HepG2 (cell line): ENCODE measurements around the gene BID. TPM values are rescaled to one million over a fixed set of nuclear protein-coding genes. Genes with fewer than 3 reads are reported as not detected.
A peak's percentile ranks its signal among the peaks of the same experiment; 100 is the strongest.

ENCODE experiments used
- ARHGAP35 ChIP-seq: sonication (generic); formaldehyde crosslinking; IDR thresholded peaks from 2 replicates; pipeline ENCODE4 v1.9.0; 2022; ENCODE audit warnings: mild to moderate bottlenecking, inconsistent platforms, moderate library complexity, missing genetic modification reagents, borderline replicate concordance
- BCL3 ChIP-seq: sonication (generic); formaldehyde crosslinking; IDR thresholded peaks from 2 replicates; pipeline ENCODE4 v1.5.1; 2020; ENCODE audit warnings: mild to moderate bottlenecking, missing genetic modification reagents, moderate library complexity
- HIVEP1 ChIP-seq: sonication (generic); formaldehyde crosslinking; IDR thresholded peaks from 2 replicates; pipeline ENCODE4 v1.4.0; 2020; ENCODE audit warnings: mild to moderate bottlenecking, missing genetic modification reagents
- IKZF5 ChIP-seq: IDR thresholded peaks from 2 replicates; pipeline ENCODE4 v1.6.1; 2018; ENCODE audit warnings: missing genetic modification reagents, mild to moderate bottlenecking, missing compliant biosample characterization
- MAZ ChIP-seq, 2 experiments: sonication (generic) in 1 of 2; formaldehyde crosslinking in 1 of 2; IDR thresholded peaks; 2 replicates each; pipeline versions ENCODE4 v1.5.0 to v1.6.1; 2012 to 2020; ENCODE audit warnings: low read depth in 2 of 2, mild to moderate bottlenecking in 2 of 2, borderline replicate concordance in 1 of 2, improper control_type of control experiment in 1 of 2, low read length in 1 of 2, missing genetic modification reagents in 1 of 2, moderate library complexity in 1 of 2
- RARG ChIP-seq: sonication (generic); formaldehyde crosslinking; IDR thresholded peaks from 2 replicates; pipeline ENCODE4 v1.4.0; 2020; ENCODE audit warnings: low read depth, mild to moderate bottlenecking, missing genetic modification reagents
- SALL2 ChIP-seq: sonication (generic); formaldehyde crosslinking; IDR thresholded peaks from 2 replicates; pipeline ENCODE4 v1.8.1; 2023; ENCODE audit warnings: mild to moderate bottlenecking, missing genetic modification reagents, inconsistent platforms
- SP2 ChIP-seq: sonication (generic); formaldehyde crosslinking; IDR thresholded peaks from 2 replicates; pipeline ENCODE4 v1.5.1; 2020; ENCODE audit warnings: mild to moderate bottlenecking, missing genetic modification reagents
- SP5 ChIP-seq: IDR thresholded peaks from 2 replicates; pipeline ENCODE4 v1.6.1; 2016; ENCODE audit warnings: low read depth, borderline replicate concordance
- TRIM22 ChIP-seq: fragments of 450-650 bp; IDR thresholded peaks from 2 replicates; pipeline ENCODE4 v1.6.1; 2017
- XRCC5 ChIP-seq: fragments of 200-400 bp; formaldehyde crosslinking; optimal IDR thresholded peaks from 2 replicates; pipeline ENCODE3; 2017; ENCODE audit warnings: mild to moderate bottlenecking, low read length
- ZBED4 ChIP-seq: sonication (generic); formaldehyde crosslinking; IDR thresholded peaks from 2 replicates; pipeline ENCODE4 v1.4.0; 2020; ENCODE audit warnings: missing genetic modification reagents, borderline replicate concordance
- ZMYM4 ChIP-seq: sonication (generic); formaldehyde crosslinking; IDR thresholded peaks from 2 replicates; pipeline ENCODE4 v1.8.1; 2023; ENCODE audit warnings: mild to moderate bottlenecking, missing genetic modification reagents
- ZNF512 ChIP-seq: sonication (generic); formaldehyde crosslinking; IDR thresholded peaks from 2 replicates; pipeline ENCODE4 v1.4.0; 2020; ENCODE audit warnings: mild to moderate bottlenecking, missing genetic modification reagents
- ZNF639 ChIP-seq: conservative IDR thresholded peaks from 2 replicates; pipeline ENCODE4 v1.6.1; 2018; ENCODE audit warnings: missing genetic modification reagents
- ZNF772 ChIP-seq: sonication (generic); formaldehyde crosslinking; IDR thresholded peaks from 2 replicates; pipeline ENCODE4 v1.5.0; 2020; ENCODE audit warnings: mild to moderate bottlenecking, missing genetic modification reagents
- ZNF790 ChIP-seq: sonication (generic); formaldehyde crosslinking; IDR thresholded peaks from 2 replicates; pipeline ENCODE4 v1.8.0; 2022; ENCODE audit warnings: missing genetic modification reagents, mild to moderate bottlenecking, borderline replicate concordance
- polyA plus RNA-seq, 8 experiments: library from polyadenylated mRNA; depleted of rRNA in 3 of 8; stranded (reverse) in 7 of 8; unstranded in 1 of 8; fragments of >200 nt; fragmentation: Illumina TruSeq in 4 of 8; extraction: Trizol in 4 of 8; gene quantifications; 2 replicates each; pipeline versions ENCODE4 v1.2.1 to v1.2.3, GENCODE V29; 2011 to 2016; ENCODE audit warnings: low read depth in 4 of 8, missing spikeins in 1 of 8, mixed read lengths in 1 of 8; ENCODE audit not compliant: insufficient read depth in 1 of 8
- total RNA-seq, 5 experiments: library from RNA; depleted of rRNA; stranded (reverse); fragments of >200 nt; fragmentation: Illumina TruSeq; extraction: Trizol; gene quantifications; 2 replicates each; pipeline ENCODE4 v1.2.3, GENCODE V29; 2016; ENCODE audit warnings: low read depth in 1 of 5

Gene BID
- total and polyA plus RNA-seq, 2 of the 13 experiments (the other 11 are each of a cell fraction or from before 2014, with no cell fraction given) = 35.3 to 51.7 TPM

- TF ChIP-seq ZNF639 (CRISPR knock-in tag) = peak; percentile 47; the same call in 1 of the 2 replicates
- no peak for TF ChIP-seq SP5 (CRISPR knock-in tag)
- no peak for TF ChIP-seq ARHGAP35 (CRISPR knock-in tag)
- TF ChIP-seq TRIM22 = no peak
- peak; percentile 81; the same call in 1 of the 2 replicates for TF ChIP-seq ZBED4
- TF ChIP-seq ZNF512 (CRISPR knock-in tag) = no peak
- no peak for TF ChIP-seq IKZF5 (CRISPR knock-in tag)
- TF ChIP-seq ZNF790 (CRISPR knock-in tag) = peak; percentile 57; the same call in 1 of the 2 replicates
- TF ChIP-seq HIVEP1 (CRISPR knock-in tag) = no peak
- no peak for TF ChIP-seq RARG (CRISPR knock-in tag)
- TF ChIP-seq XRCC5 = peak; percentile 57
- TF ChIP-seq MAZ (IDR thresholded peaks at IDR 0.05; ENCODE audit: borderline replicate concordance, low read depth, low read length) = 0 out of 2 replicates have a peak, but pooled peaks have one; percentile 43
- no peak for TF ChIP-seq MAZ (CRISPR knock-in tag; IDR thresholded peaks at IDR 0.05; ENCODE audit: low read depth)
- 0 out of 2 replicates have a peak, but pooled peaks have one; percentile 46 for TF ChIP-seq BCL3
- no peak for TF ChIP-seq SP2 (CRISPR knock-in tag)
- TF ChIP-seq ZMYM4 (CRISPR knock-in tag) = no peak
- no peak for TF ChIP-seq SALL2 (CRISPR knock-in tag)
- TF ChIP-seq ZNF772 = 0 out of 2 replicates have a peak, but pooled peaks have one; percentile 70
These were observed 7.2 kb upstream of the BID start (continued) for GRCh38 chr22:17781319-17782031.
